SU-DHL-6 (cell line): Measurements from ENCODE around the gene ZNF213.

Experiments used
- H2AFZ ChIP-seq: fragments of 200-600 bp; sonication (generic); 2 replicates; pipeline ENCODE4 v1.6.1; 2014; ENCODE audit warnings: low read depth, mild to moderate bottlenecking, moderate library complexity, mixed read lengths, antibody characterized with exemption, low read length; ENCODE audit not compliant: severe bottlenecking
- H3F3A ChIP-seq: fragments of 200-600 bp; shearing (Covaris generic); 2 replicates; pipeline ENCODE4 v1.6.0; 2016; ENCODE audit warnings: antibody characterized with exemption, mild to moderate bottlenecking; ENCODE audit not compliant: insufficient read depth
- H3K27ac ChIP-seq: fragments of 200-600 bp; sonication (generic); 2 replicates; pipeline ENCODE4 v1.5.1; 2016; ENCODE audit warnings: low read depth, mild to moderate bottlenecking, low read length, moderate library complexity, mixed read lengths
- H3K27me3 ChIP-seq: fragments of 200-600 bp; sonication (generic), shearing (Covaris generic); 2 replicates; pipeline ENCODE4 v1.6.0; 2014; ENCODE audit warnings: mild to moderate bottlenecking, low read length
- H3K36me3 ChIP-seq: fragments of 200-600 bp; sonication (generic); 2 replicates; pipeline ENCODE4 v1.6.1; 2014; ENCODE audit warnings: mild to moderate bottlenecking, low read length, mixed read lengths
- H3K4me2 ChIP-seq: fragments of 300-600, 200-600 bp; shearing (Covaris generic), sonication (generic); 2 replicates; pipeline ENCODE4 v1.6.0; 2014; ENCODE audit warnings: low read length, low read depth, mild to moderate bottlenecking; ENCODE audit not compliant: poor library complexity, severe bottlenecking
- H3K4me3 ChIP-seq: fragments of 200-600 bp; sonication (generic); 2 replicates; pipeline ENCODE4 v1.5.1; 2014; ENCODE audit warnings: antibody characterized with exemption, low read length, mild to moderate bottlenecking, mixed read lengths; ENCODE audit not compliant: insufficient read depth, poor library complexity, severe bottlenecking
- H3K79me2 ChIP-seq: fragments of 200-600 bp; sonication (generic); 2 replicates; pipeline ENCODE4 v1.6.1; 2014; ENCODE audit warnings: mild to moderate bottlenecking, low read length, moderate library complexity; ENCODE audit not compliant: insufficient read depth
- H3K9ac ChIP-seq: fragments of 200-600 bp; sonication (generic); 2 replicates; pipeline ENCODE4 v1.7.0; 2014; ENCODE audit warnings: mild to moderate bottlenecking, low read length
- H3K9me2 ChIP-seq: fragments of 200-600 bp; sonication (generic); replicated peaks from 2 replicates; pipeline ENCODE4 v1.6.1; 2014; ENCODE audit warnings: low read length; ENCODE audit not compliant: insufficient read depth
- H3K9me3 ChIP-seq: fragments of 200-600 bp; sonication (generic); 2 replicates; pipeline ENCODE4 v1.6.1; 2014; ENCODE audit warnings: low read length, mixed read lengths; ENCODE audit not compliant: insufficient read depth
- H4K20me1 ChIP-seq: fragments of 200-600 bp; sonication (generic); 2 replicates; pipeline ENCODE4 v1.6.1; 2014; ENCODE audit warnings: low read depth, mild to moderate bottlenecking, antibody characterized with exemption, low read length, moderate library complexity, mixed read lengths
- CTCF ChIP-seq: fragments of 200-600 bp; sonication (generic); IDR thresholded peaks from one replicate; pipeline ENCODE4 v1.5.1; 2017; ENCODE audit warnings: antibody characterized with exemption, mild to moderate bottlenecking, low read length, moderate library complexity; ENCODE audit not compliant: insufficient read depth, poor library complexity, severe bottlenecking
- EZH2phosphoT487 ChIP-seq: fragments of 200-600 bp; sonication (generic), shearing (Covaris generic); conservative IDR thresholded peaks from 2 replicates; pipeline ENCODE4 v1.6.1; 2018; ENCODE audit warnings: mild to moderate bottlenecking, antibody characterized with exemption, low read length, moderate library complexity, mixed read lengths

The ZNF213 gene

GRCh38 chr16:3152027-3152276, 17.1 kb downstream of the ZNF213 start:
- peaks cover 12% of the 10 kb centered on the region; the same call in 1 of the 2 replicates for H3F3A ChIP-seq
- H3K27ac ChIP-seq, result no peak overlapping the region
- H3K9me3 ChIP-seq, result no peaks in the 10 kb centered on the region
- no peaks in the 10 kb centered on the region for H3K27me3 ChIP-seq
- no peaks in the 10 kb centered on the region for H3K79me2 ChIP-seq
- H4K20me1 ChIP-seq, result no peaks in the 10 kb centered on the region
- H2AFZ ChIP-seq, result no peak overlapping the region
- H3K4me2 ChIP-seq, result peak overlapping the region; percentile 36
- no peak for TF ChIP-seq EZH2phosphoT487
- no peak for TF ChIP-seq CTCF
- H3K9me2 ChIP-seq, result no peaks in the 10 kb centered on the region
- H3K9ac ChIP-seq, result no peak overlapping the region
- no peaks in the 10 kb centered on the region for H3K36me3 ChIP-seq
- no peak overlapping the region for H3K4me3 ChIP-seq

- H3K9ac ChIP-seq, result no peak overlapping the region
Measured at GRCh38 chr16:3152277-3152990, 17.6 kb downstream of the ZNF213 start.

GRCh38 chr16:3152991-3153368, 18.2 kb downstream of the ZNF213 start:
- no peaks in the 10 kb centered on the region for H3K27me3 ChIP-seq
- no peaks in the 10 kb centered on the region for H4K20me1 ChIP-seq
- no peaks in the 10 kb centered on the region for H3K36me3 ChIP-seq
- no peak overlapping the region for H3K4me2 ChIP-seq
- H3K9me3 ChIP-seq, result no peaks in the 10 kb centered on the region
- H3K27ac ChIP-seq, result no peak overlapping the region
- H3K79me2 ChIP-seq, result no peaks in the 10 kb centered on the region
- H3K9ac ChIP-seq, result no peak overlapping the region
- H3F3A ChIP-seq, result peaks cover 12% of the 10 kb centered on the region; the same call in 1 of the 2 replicates
- no peak for TF ChIP-seq EZH2phosphoT487
- no peak for TF ChIP-seq CTCF
- no peaks in the 10 kb centered on the region for H3K9me2 ChIP-seq
- no peak overlapping the region for H3K4me3 ChIP-seq
- no peak overlapping the region for H2AFZ ChIP-seq

More at GRCh38 chr16:3152277-3152990, 17.6 kb downstream of the ZNF213 start:
- H2AFZ ChIP-seq, result no peak overlapping the region
- H3K4me3 ChIP-seq, result no peak overlapping the region
- no peaks in the 10 kb centered on the region for H3K27me3 ChIP-seq
- H3K36me3 ChIP-seq, result no peaks in the 10 kb centered on the region
- no peaks in the 10 kb centered on the region for H3K79me2 ChIP-seq
- H3F3A ChIP-seq, result peaks cover 12% of the 10 kb centered on the region; the same call in 1 of the 2 replicates
- no peaks in the 10 kb centered on the region for H3K9me3 ChIP-seq
- H3K9me2 ChIP-seq, result no peaks in the 10 kb centered on the region
- no peak overlapping the region for H3K27ac ChIP-seq
- no peak for TF ChIP-seq EZH2phosphoT487
- peak; percentile 17 for TF ChIP-seq CTCF
- H3K4me2 ChIP-seq, result peak overlapping the region; percentile 36
- H4K20me1 ChIP-seq, result no peaks in the 10 kb centered on the region
